ENCODE data around the gene RAVER2. TPM values are rescaled to one million over a fixed set of nuclear protein-coding genes. Genes with fewer than 3 reads are reported as not detected.

Gene RAVER2
- total and polyA plus RNA-seq, 2 donors (not counting 1 experiment from before 2014, with no cell fraction given) = 0.82 to 1.4 TPM

- Mint-ChIP-seq H3K27me3 (no peaks in the 10 kb centered on the region), H3K4me1 (no peaks in the 10 kb centered on the region), H3K4me3 (no peak overlapping the region), H3K9me3 (ENCODE audit: insufficient read depth) (no peaks in the 10 kb centered on the region), H3K27ac (no peak overlapping the region)
- Histone ChIP-seq H2AFZ (ENCODE audit: insufficient read depth, low read depth, low read length, poor library complexity, severe bottlenecking) (no peak overlapping the region), H3K36me3 (replicated peaks in 1 of 2; ENCODE audit: control extremely low read depth in 1 of 2, control insufficient read depth in 1 of 2, extremely low read depth in 1 of 2, insufficient read depth in 2 of 2, low read length in 1 of 2) (peaks cover 2 to 87% of the 10 kb centered on the region in 2 experiments), H4K20me1 (ENCODE audit: control insufficient read depth, insufficient read depth, low read length, poor library complexity, severe bottlenecking) (peaks cover 49% of the 10 kb centered on the region), H3K9ac (ENCODE audit: low read length) (no peak overlapping the region), H3K79me2 (ENCODE audit: control insufficient read depth, insufficient read depth, low read length) (peaks cover 44% of the 10 kb centered on the region), H3K4me2 (replicated peaks; ENCODE audit: low read depth, low read length, poor library complexity, severe bottlenecking) (no peak overlapping the region), H3K9me3 (ENCODE audit: control extremely low read depth in 1 of 3, control insufficient read depth in 2 of 3, insufficient read depth in 1 of 3, low read length in 2 of 3) (no peaks in the 10 kb centered on the region), H3K27me3 (replicated peaks in 1 of 4; ENCODE audit: control extremely low read depth in 1 of 4, control insufficient read depth in 3 of 4, insufficient read depth in 4 of 4, low read length in 3 of 4) (no peaks in the 10 kb centered on the region), H3K27ac (ENCODE audit: low read length in 2 of 2) (no peak overlapping the region), H3K4me3 (ENCODE audit: control extremely low read depth in 1 of 5, extremely low read depth in 1 of 5, insufficient read depth in 1 of 5, low read depth in 2 of 5, low read length in 4 of 5) (no peak overlapping the region), H3K4me1 (ENCODE audit: control insufficient read depth in 2 of 2, insufficient read depth in 2 of 2, low read length in 2 of 2) (no peaks in the 10 kb centered on the region)
- no peak for TF ChIP-seq CTCF (IDR thresholded peaks at IDR 0.05)
- no peak for TF ChIP-seq EZH2 (IDR thresholded peaks at IDR 0.05; ENCODE audit: borderline replicate concordance, insufficient read depth, low read depth, low read length, poor library complexity, severe bottlenecking)
- POLR2A ChIA-PET = no interaction called here
- ATAC-seq (ENCODE audit: low read depth) (no peak), DNase-seq (no peak)
- WGBS (ENCODE audit: insufficient coverage) = 94% methylated on average over 6 of the region's 6 CpGs
- intact Hi-C loops (cut with micrococcal nuclease) = no loop called here
- CTCF ChIA-PET = interaction anchor here (1.6 kb wide), 1 partner anchor 199 kb away, joined by 3 read pairs; no protein-coding TSS in a partner anchor
These were observed 130.7 kb downstream of the RAVER2 start for GRCh38 chr1:64875606-64876005.

- Mint-ChIP-seq H3K4me3 (no peak overlapping the region), H3K27me3 (no peaks in the 10 kb centered on the region), H3K9me3 (ENCODE audit: insufficient read depth) (no peaks in the 10 kb centered on the region), H3K27ac (no peak overlapping the region), H3K4me1 (peaks cover 5% of the 10 kb centered on the region)
- Histone ChIP-seq H3K36me3 (replicated peaks in 1 of 2; ENCODE audit: control extremely low read depth in 1 of 2, control insufficient read depth in 1 of 2, extremely low read depth in 1 of 2, insufficient read depth in 2 of 2, low read length in 1 of 2) (peaks cover 2 to 85% of the 10 kb centered on the region in 2 experiments), H4K20me1 (ENCODE audit: control insufficient read depth, insufficient read depth, low read length, poor library complexity, severe bottlenecking) (peaks cover 57% of the 10 kb centered on the region), H3K27me3 (replicated peaks in 1 of 4; ENCODE audit: control extremely low read depth in 1 of 4, control insufficient read depth in 3 of 4, insufficient read depth in 4 of 4, low read length in 3 of 4) (no peaks in the 10 kb centered on the region), H3K79me2 (ENCODE audit: control insufficient read depth, insufficient read depth, low read length) (peaks cover 54% of the 10 kb centered on the region), H3K27ac (ENCODE audit: low read length in 2 of 2) (no peak overlapping the region), H3K4me2 (replicated peaks; ENCODE audit: low read depth, low read length, poor library complexity, severe bottlenecking) (no peak overlapping the region), H3K9me3 (ENCODE audit: control extremely low read depth in 1 of 3, control insufficient read depth in 2 of 3, insufficient read depth in 1 of 3, low read length in 2 of 3) (no peaks in the 10 kb centered on the region), H2AFZ (ENCODE audit: insufficient read depth, low read depth, low read length, poor library complexity, severe bottlenecking) (no peak overlapping the region), H3K4me1 (ENCODE audit: control insufficient read depth in 2 of 2, insufficient read depth in 2 of 2, low read length in 2 of 2) (no peaks in the 10 kb centered on the region), H3K9ac (ENCODE audit: low read length) (no peak overlapping the region), H3K4me3 (ENCODE audit: control extremely low read depth in 1 of 5, extremely low read depth in 1 of 5, insufficient read depth in 1 of 5, low read depth in 2 of 5, low read length in 4 of 5) (no peak overlapping the region)
- WGBS (ENCODE audit: insufficient coverage) = no CpG with 5 or more reads among the region's 2 CpGs
- DNase-seq (no peak), ATAC-seq (ENCODE audit: low read depth) (no peak)
- no peak for TF ChIP-seq CTCF (IDR thresholded peaks at IDR 0.05)
- TF ChIP-seq EZH2 (IDR thresholded peaks at IDR 0.05; ENCODE audit: borderline replicate concordance, insufficient read depth, low read depth, low read length, poor library complexity, severe bottlenecking) = no peak
- ChIA-PET POLR2A (no interaction called here), CTCF (interaction anchor here (0.9 to 1.2 kb wide), 2 partner anchors 9 to 144 kb away, joined by 3 to 7 read pairs; no protein-coding TSS in a partner anchor)
- intact Hi-C loops (cut with micrococcal nuclease) = no loop called here
These were observed 132.3 kb downstream of the RAVER2 start for GRCh38 chr1:64877151-64877550.
